T follicular helper cell (primary cell): ENCODE data around the gene KLHL25.
"Not testable (repeated sequence)": the region's sequence is repeated elsewhere in the genome, so short reads cannot be mapped to it uniquely, and the experiment has no call there.

Source experiments
- DNase-seq: peaks from one replicate; pipeline ENCODE4 v3.0.0-alpha.2; 2020; ENCODE audit warnings: low read depth

The KLHL25 gene

DNA sequence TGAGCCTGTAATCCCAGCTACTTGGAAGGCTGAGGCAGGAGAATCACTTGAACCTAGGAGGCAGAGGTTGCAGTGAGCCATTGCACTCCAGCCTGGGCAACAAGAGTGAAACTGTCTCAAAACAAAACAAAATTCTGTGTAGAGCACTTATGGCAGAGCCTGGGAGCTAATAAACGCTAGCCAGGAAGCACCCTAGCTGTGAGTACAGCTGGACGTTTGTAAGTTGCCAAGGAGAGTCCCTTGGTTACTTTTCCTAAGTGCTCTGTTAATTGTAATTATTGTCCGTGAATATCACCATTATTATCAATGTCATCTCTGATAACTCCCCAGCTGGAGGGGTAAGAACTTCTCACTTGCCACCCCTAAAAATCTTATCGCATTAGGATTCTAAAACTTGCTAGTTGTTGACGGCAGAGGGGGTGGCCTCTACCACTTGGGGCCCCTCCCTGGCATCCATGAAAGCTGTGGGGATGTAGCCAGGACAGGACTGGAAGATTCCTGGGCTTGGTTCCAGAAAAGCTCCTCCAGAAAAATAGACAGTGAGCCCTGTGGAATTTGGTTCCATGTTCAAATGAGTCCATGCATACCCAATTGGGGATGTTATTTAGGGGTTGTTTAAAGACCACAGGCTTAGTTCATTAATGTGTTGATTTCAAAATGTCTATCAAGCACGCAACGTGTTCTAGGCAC, 9.9 kb upstream of the KLHL25 start:
- DNase-seq = no peak

- not testable (repeated sequence) for DNase-seq
Measured at GRCh38 chr15:85802617-85803016, 7.9 kb upstream of the KLHL25 start.

GRCh38 chr15:85800478-85801123, 5.9 kb upstream of the KLHL25 start:
- DNase-seq = no peak

- DNase-seq = not testable (repeated sequence)
Measured at GRCh38 chr15:85796371-85796770, 1.6 kb upstream of the KLHL25 start.

GRCh38 chr15:85795337-85796305, 896 bp upstream of the KLHL25 start:
- no peak for DNase-seq

- no peak for DNase-seq
Measured at GRCh38 chr15:85793641-85794597, 806 bp downstream of the KLHL25 start.

- no peak for DNase-seq
Measured at GRCh38 chr15:85792912-85793590, 1.7 kb downstream of the KLHL25 start.

GRCh38 chr15:85792102-85792731, 2.5 kb downstream of the KLHL25 start:
- DNase-seq = no peak

- no peak for DNase-seq
Measured at GRCh38 chr15:85789496-85789875, 5.2 kb downstream of the KLHL25 start.

DNA sequence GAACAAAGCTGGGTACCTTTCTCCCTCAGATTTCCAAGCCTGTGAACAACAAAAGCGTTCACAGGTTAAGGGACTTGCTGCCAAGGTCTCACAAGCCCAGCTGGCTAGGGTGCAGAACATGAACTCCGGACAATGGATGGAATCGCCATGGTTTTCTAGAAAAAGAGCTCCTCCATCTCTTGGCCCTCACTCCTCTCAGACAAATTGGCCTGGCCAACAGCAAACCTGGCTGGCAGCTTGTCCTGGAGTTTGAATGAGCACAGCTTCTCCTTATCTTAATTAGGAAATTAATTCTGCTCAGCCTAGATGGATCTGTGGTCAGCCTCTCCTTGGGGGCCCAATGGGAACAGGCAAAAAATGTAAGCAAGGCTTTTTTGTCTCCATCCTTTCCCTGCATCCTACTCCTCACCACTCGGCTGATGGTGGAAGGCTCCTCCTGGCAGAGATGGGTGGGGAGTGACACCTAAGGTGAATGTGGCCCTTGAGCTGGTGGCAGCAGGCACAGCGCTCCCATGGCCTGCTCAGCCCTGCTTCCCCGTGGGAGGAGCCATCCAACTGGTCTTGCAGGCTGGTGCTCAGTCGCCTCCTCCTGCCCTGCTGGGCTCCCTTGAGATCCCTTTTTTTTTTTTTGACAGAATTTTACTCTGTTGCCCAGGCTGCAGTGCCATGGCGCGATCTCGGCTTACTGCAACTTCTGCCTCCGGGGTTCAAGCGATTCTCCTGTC, 5.8 kb downstream of the KLHL25 start:
- DNase-seq = no peak

GRCh38 chr15:85786781-85787114, 8.0 kb downstream of the KLHL25 start:
- DNase-seq = no peak

GRCh38 chr15:85785887-85786780, 8.6 kb downstream of the KLHL25 start:
- no peak for DNase-seq

- DNase-seq = no peak
Measured at GRCh38 chr15:85782064-85782463, 12.7 kb downstream of the KLHL25 start.

- DNase-seq = no peak
Measured at GRCh38 chr15:85781099-85781498, 13.6 kb downstream of the KLHL25 start.

DNA sequence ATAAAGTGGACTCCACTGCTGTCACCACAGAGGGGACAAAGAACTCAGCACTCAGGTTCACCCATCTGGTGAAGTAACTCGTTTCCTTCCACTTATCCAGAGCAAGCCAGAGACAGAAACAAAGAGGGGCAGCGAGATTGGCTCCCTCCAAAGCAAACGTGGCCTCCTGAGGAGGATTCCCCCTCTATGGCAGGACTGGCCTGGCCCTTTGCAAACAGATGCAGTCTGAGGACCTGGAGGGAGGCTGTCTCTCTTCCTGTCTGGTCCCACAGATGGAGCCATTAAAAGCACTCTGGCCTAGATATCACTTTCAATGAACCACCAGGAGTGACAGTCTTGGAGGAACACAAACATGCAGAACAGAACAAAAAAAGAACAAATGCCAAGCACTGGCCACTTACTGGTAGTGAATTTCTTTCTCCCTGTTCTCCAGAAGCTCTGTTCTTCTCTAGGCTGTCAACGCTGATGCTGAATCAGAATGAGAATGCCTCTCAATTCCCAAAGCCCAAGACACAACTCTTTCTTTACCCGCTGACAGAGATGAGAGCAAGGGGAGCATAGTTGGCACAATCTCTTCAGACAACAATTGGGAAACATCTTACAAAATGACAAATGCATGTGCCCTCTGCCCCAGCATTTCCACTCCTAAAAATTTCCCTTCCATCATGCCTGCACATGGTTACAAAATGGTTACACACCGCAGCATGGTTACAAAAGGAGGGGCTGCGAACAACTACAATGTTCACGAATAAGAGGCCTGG, 14.3 kb downstream of the KLHL25 start:
- no peak for DNase-seq

GRCh38 chr15:85779249-85779648, 15.5 kb downstream of the KLHL25 start:
- no peak for DNase-seq

GRCh38 chr15:85778107-85778776, 16.5 kb downstream of the KLHL25 start:
- no peak for DNase-seq
